Right cardiac atrium (tissue), 5 donors: ENCODE results near the gene GYPE. TPM values are rescaled to one million over a fixed set of nuclear protein-coding genes. Genes with fewer than 3 reads are reported as not detected.
"Not testable (repeated sequence)": the region's sequence is repeated elsewhere in the genome, so short reads cannot be mapped to it uniquely, and the experiment has no call there.

ENCODE experiments used
- ATAC-seq, 2 donors: fragments of 200-7000 bp; cut with Tn5 transposase; one replicate each; pipeline versions ENCODE4 v1.8.0 to v1.9.1; 2020; ENCODE audit warnings: moderate library complexity in 2 of 2, mild to moderate bottlenecking in 1 of 2
- DNase-seq, 3 donors: peaks; one replicate each; pipeline ENCODE4 v3.0.0-alpha.2; 2020
- H3K27ac ChIP-seq: one replicate; pipeline ENCODE4 v1.5.1; 2013; ENCODE audit warnings: mild to moderate bottlenecking, low read length, control low read depth, moderate library complexity
- H3K27me3 ChIP-seq: one replicate; pipeline ENCODE4 v1.6.1; 2013; ENCODE audit not compliant: control insufficient read depth, insufficient read depth
- H3K4me1 ChIP-seq: one replicate; pipeline ENCODE4 v1.6.1; 2013; ENCODE audit warnings: low read length; ENCODE audit not compliant: control insufficient read depth, insufficient read depth
- H3K4me3 ChIP-seq: one replicate; pipeline ENCODE4 v1.5.1; 2013; ENCODE audit warnings: low read length, control low read depth
- H3K9me3 ChIP-seq: one replicate; pipeline ENCODE4 v1.6.1; 2013; ENCODE audit warnings: low read length; ENCODE audit not compliant: control insufficient read depth
- WGBS: extraction: QIAGEN DNeasy Blood & Tissue Kit; methylation state at CpG from one replicate; pipeline ENCODE4 v1.1.7; 2013; 5-methylcytosine and 5-hydroxymethylcytosine counted together
- intact Hi-C, 4 donors: fragments of 100-400 bp; cut with DNase I; formaldehyde crosslinking; loops; one replicate each; pipeline versions ENCODE4 v1.11.0 to v1.14.0; 2022 to 2023
- polyA plus RNA-seq: library from polyadenylated mRNA; stranded (reverse); fragments of 200-250 nt; gene quantifications from one replicate; pipeline ENCODE4 v1.2.3, GENCODE V29; 2013
- total RNA-seq, 4 donors: library from RNA; stranded (reverse); fragmentation: NEBNext Ultra II Directional; extraction: Animal tissue kit (Norgen Biotek cat#: 25700); gene quantifications; one replicate each; pipeline ENCODE4 v1.2.1, GENCODE V29; 2021
- donor health status: healthy with polysubstance abuse.
- donor health status: DM: no; HTN: yes; CAD: no.
- donor health status: DM: no; HTN: no; CAD: no.
- donor health status: DM: no; HTN: yes; CAD: no; lungs with severe emphysema.
- donor health status: DM: yes; HTN: yes; CAD: no.

Gene GYPE
- total and polyA plus RNA-seq, 5 donors, result 0.62 to 1.7 (median 1.0) TPM

DNA sequence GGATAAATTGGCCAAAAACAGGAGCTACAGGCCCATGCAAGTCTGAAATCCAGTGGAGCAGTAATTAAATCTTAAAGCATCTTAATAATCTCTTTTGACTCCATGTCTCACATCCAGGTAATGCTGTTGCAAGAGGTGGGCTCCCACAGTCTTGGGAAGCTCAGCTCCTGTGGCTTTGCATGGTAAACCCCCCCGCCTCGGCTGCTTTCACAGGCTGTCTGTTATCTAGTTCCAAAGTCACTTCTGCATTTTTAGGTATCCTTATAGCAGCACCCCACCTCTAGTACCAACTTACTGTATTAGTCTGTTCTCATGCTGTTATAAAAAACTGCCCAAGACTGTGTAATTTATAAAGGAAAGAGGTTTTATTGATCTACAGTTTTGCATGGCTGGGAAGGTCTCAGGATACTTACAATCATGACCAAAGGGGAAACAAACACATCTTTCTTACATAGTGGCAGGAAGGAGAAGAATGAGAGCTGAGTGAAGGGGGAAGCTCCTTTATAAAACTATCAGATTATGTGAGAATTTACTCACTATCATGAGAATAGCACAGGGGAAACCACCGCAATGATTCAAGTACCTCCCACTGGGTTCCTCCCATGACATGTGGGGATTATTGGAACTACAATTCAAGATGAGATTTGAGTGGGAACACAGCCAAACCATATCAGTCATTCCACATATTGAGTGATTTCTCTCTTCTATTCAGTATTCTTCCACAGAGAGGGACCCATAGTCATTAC lies 34.7 kb downstream of the GYPE start:
- H3K4me1 ChIP-seq, H3K4me3 ChIP-seq, ATAC-seq, intact Hi-C loops, H3K9me3 ChIP-seq, H3K27me3 ChIP-seq, DNase-seq, H3K27ac ChIP-seq: not testable (repeated sequence)
- 86% methylated on average over 2 of the region's 3 CpGs for WGBS

GRCh38 chr4:143869925-143870324 lies 35.4 kb downstream of the GYPE start:
- DNase-seq, H3K27ac ChIP-seq, H3K9me3 ChIP-seq, H3K4me1 ChIP-seq, intact Hi-C loops, H3K27me3 ChIP-seq, ATAC-seq, H3K4me3 ChIP-seq: not testable (repeated sequence)
- 64% methylated on average over 3 of the region's 3 CpGs for WGBS

DNA sequence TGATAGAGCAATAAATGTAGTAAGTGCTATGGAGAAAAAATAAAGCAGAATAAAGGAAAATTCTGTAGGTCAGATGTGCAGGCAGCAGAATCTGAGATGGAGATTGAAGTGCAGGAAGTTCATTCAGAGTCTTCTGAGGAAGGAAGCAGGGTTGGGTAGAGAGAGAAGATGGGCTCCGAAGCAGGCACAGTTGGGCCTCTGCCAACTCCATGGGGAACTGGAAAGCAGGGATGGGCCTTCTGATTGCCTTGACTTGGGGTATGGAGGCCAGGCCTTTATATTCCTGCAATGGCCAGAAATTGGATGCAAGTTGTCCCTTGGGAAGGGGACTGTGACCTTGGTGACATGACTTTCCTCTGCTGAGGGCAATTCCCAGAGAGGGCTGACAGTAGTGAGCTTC lies 42.6 kb downstream of the GYPE start:
- 47% methylated on average over 1 of the region's 1 CpG for WGBS
- intact Hi-C loops, ATAC-seq, H3K4me1 ChIP-seq, H3K9me3 ChIP-seq, H3K27ac ChIP-seq, H3K27me3 ChIP-seq, H3K4me3 ChIP-seq: not testable (repeated sequence)
- DNase-seq, result peak in 1 of 3 donors; percentile 7

- H3K9me3 ChIP-seq, result no peaks in the 10 kb centered on the region
- H3K27me3 ChIP-seq, result no peaks in the 10 kb centered on the region
- H3K4me3 ChIP-seq, result no peak overlapping the region
- DNase-seq (no peak), ATAC-seq (no peak)
- intact Hi-C loops, result no loop called here
- WGBS, result 80% methylated on average over 1 of the region's 1 CpG
- no peaks in the 10 kb centered on the region for H3K4me1 ChIP-seq
- no peak overlapping the region for H3K27ac ChIP-seq
These were observed 46.9 kb downstream of the GYPE start for GRCh38 chr4:143858456-143858855.

DNA sequence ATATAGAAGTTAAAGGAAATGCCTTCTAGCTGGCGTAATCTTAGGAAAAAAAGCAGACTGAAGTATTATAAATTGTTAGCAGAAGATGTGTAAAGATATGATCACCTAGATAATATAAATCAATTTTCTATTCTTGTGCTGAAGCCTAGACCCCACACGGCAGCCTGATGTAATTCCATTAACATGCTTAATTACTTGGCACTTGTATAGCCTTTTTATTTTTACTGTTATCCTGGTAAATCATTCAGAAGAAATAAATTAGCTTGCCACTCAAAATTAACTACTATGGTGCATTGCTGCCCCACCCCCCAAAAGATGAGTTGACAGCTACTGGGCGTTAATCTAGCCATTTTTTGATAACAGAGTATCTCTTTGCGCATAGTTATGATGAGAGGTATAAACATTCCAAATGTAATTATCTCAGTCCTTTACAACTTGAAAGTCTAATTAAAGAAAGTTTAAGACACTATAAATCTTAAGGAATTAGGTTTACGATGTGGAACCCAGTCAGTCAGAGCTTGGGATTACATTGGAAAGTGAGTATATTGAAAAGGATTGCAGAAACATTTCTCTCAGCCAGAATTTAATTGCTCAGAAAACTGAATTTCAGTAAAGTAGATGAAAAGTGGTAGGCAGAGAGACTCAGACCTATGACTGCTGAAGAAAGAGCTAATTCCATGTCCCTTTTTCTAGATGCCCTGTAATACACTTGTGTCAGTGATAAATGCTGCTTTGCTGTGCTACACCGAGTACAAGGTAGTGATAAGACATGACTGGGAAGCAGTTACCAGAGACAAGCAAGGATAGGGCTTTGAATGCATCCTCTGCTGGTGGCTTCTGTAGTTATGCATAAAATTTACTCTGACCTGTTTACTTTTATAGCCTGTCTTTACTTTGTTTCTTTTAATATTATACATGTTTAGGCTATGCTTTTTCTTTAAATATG lies 47.7 kb downstream of the GYPE start:
- H3K27me3 ChIP-seq, H3K27ac ChIP-seq, DNase-seq, ATAC-seq, intact Hi-C loops, H3K4me3 ChIP-seq, H3K4me1 ChIP-seq, H3K9me3 ChIP-seq: not testable (repeated sequence)
- WGBS, result 70% methylated on average over 6 of the region's 6 CpGs

DNA sequence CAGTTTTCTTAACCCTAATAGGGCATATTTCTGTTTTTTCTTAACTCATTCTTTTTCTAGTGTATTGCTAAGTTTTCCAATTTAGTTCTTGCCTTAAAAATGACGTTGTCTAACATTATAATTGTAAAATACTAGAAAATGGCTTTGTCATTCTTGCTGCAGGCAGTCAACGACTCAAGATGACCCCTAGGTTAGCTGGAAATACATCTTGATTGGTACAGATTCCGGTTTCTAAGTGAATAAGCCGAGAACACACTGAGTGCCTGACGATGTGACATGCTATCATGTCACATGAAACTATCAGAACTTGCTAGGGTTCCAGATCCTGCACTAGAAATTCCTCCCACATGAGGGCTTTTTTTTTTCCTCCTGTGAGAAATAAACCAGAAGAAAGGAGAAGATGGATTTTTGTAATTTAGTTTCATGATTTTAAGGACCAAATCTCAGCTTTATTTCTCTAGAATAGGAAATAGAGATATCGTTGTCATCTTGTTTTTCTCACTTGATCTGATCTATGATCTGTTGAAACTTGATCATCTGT lies 49.3 kb downstream of the GYPE start:
- intact Hi-C loops, H3K27ac ChIP-seq, ATAC-seq: not testable (repeated sequence)

GRCh38 chr4:143854645-143855044 lies 50.7 kb downstream of the GYPE start:
- H3K4me3 ChIP-seq, DNase-seq, H3K27me3 ChIP-seq, H3K27ac ChIP-seq, H3K4me1 ChIP-seq, H3K9me3 ChIP-seq, ATAC-seq, intact Hi-C loops: not testable (repeated sequence)
- 62% methylated on average over 4 of the region's 4 CpGs for WGBS

More for the DNA sequence above, 49.3 kb downstream of the GYPE start:
- WGBS, result 38% methylated on average over 6 of the region's 6 CpGs
- H3K4me3 ChIP-seq, H3K9me3 ChIP-seq, DNase-seq, H3K27me3 ChIP-seq, H3K4me1 ChIP-seq: not testable (repeated sequence)

GRCh38 chr4:143849296-143849695 lies 56.1 kb downstream of the GYPE start:
- WGBS, result 74% methylated on average over 2 of the region's 2 CpGs
- H3K9me3 ChIP-seq, H3K27me3 ChIP-seq, H3K4me3 ChIP-seq, intact Hi-C loops, H3K4me1 ChIP-seq, ATAC-seq, DNase-seq, H3K27ac ChIP-seq: not testable (repeated sequence)

- 96% methylated on average over 1 of the region's 1 CpG for WGBS
- H3K4me1 ChIP-seq, DNase-seq, H3K4me3 ChIP-seq, ATAC-seq, intact Hi-C loops, H3K27ac ChIP-seq, H3K9me3 ChIP-seq, H3K27me3 ChIP-seq: not testable (repeated sequence)
These were observed 61.9 kb downstream of the GYPE start for GRCh38 chr4:143843506-143843832.

- H3K4me3 ChIP-seq, H3K9me3 ChIP-seq, H3K4me1 ChIP-seq, H3K27ac ChIP-seq, H3K27me3 ChIP-seq, intact Hi-C loops: not testable (repeated sequence)
- WGBS, result 73% methylated on average over 3 of the region's 3 CpGs
- peak; percentile 45 to 85 (median 68) for DNase-seq
- peak; percentile 59 to 74 for ATAC-seq
These were observed 62.5 kb downstream of the GYPE start for GRCh38 chr4:143842624-143843505.
